Stomach (tissue), 9 donors: ENCODE results near the gene FAM193B. TPM values are rescaled to one million over a fixed set of nuclear protein-coding genes. Genes with fewer than 3 reads are reported as not detected.
A peak's percentile ranks its signal among the peaks of the same experiment; 100 is the strongest.
"Not testable (repeated sequence)": the region's sequence is repeated elsewhere in the genome, so short reads cannot be mapped to it uniquely, and the experiment has no call there.

Experiments
- DNase-seq, 2 donors: peaks; one replicate each; pipeline versions ENCODE4 v3.0.0 to v3.0.0-alpha.2; 2013 to 2019
- H3K27ac ChIP-seq, 5 donors: fragments of 200-600 bp in 4 of 5; sonication (generic) in 4 of 5; one replicate each; pipeline ENCODE4 v1.5.1; 2013 to 2019; ENCODE audit warnings: mild to moderate bottlenecking in 1 of 5, moderate library complexity in 1 of 5
- H3K27me3 ChIP-seq, 3 donors: fragments of 200-600 bp; sonication (generic); one replicate each; pipeline ENCODE4 v1.5.1; 2017 to 2019; ENCODE audit warnings: mixed run types in 1 of 3
- H3K36me3 ChIP-seq, 4 donors: fragments of 200-600 bp; sonication (generic); 1 replicate in 3 of 4; 2 replicates in 1 of 4; pipeline ENCODE4 v1.5.1; 2016 to 2019
- H3K4me1 ChIP-seq, 4 donors: fragments of 200-600 bp; sonication (generic); one replicate each; pipeline ENCODE4 v1.5.1; 2016 to 2019
- H3K4me3 ChIP-seq, 4 donors: fragments of 200-600 bp; sonication (generic) in 3 of 4; one replicate each; pipeline ENCODE4 v1.5.1; 2016 to 2019; ENCODE audit warnings: mild to moderate bottlenecking in 1 of 4
- H3K9me3 ChIP-seq, 4 donors: fragments of 200-600 bp; sonication (generic); one replicate each; pipeline ENCODE4 v1.5.1; 2016 to 2019
- EP300 ChIP-seq: sonication (generic); formaldehyde crosslinking; IDR thresholded peaks from one replicate; pipeline ENCODE4 v1.6.1; 2017; ENCODE audit warnings: antibody characterized with exemption
- POLR2A ChIP-seq, 4 donors: fragments of 450-650 bp; IDR thresholded peaks; one replicate each; pipeline ENCODE4 v1.6.1; 2016; ENCODE audit warnings: antibody characterized with exemption in 4 of 4, control low read depth in 2 of 4, mild to moderate bottlenecking in 1 of 4, moderate library complexity in 1 of 4
- POLR2AphosphoS5 ChIP-seq, 3 donors: sonication (generic); formaldehyde crosslinking; IDR thresholded peaks; one replicate each; pipeline ENCODE4 v1.6.1; 2016; ENCODE audit warnings: antibody characterized with exemption in 3 of 3
- WGBS, 5 donors: extraction: QIAGEN DNeasy Blood & Tissue Kit in 3 of 5; methylation state at CpG; one replicate each; pipeline versions ENCODE4 v1.1.5 to v1.1.7; 2013 to 2018; 5-methylcytosine and 5-hydroxymethylcytosine counted together
- intact Hi-C: fragments of 100-400 bp; cut with DNase I; formaldehyde crosslinking; loops from one replicate; pipeline ENCODE4 v1.15.1; 2023; ENCODE audit warnings: low total_unique reads
- polyA plus RNA-seq, 3 donors: library from polyadenylated mRNA; stranded (reverse); fragments of 200-250 nt; gene quantifications; one replicate each; pipeline ENCODE4 v1.2.3, GENCODE V29; 2013
- total RNA-seq, 5 donors: library from RNA; depleted of rRNA; stranded (reverse); fragments of >200 nt; gene quantifications; one replicate each; pipeline versions ENCODE4 v1.1.0 to v1.2.3, GENCODE V29; 2014 to 2016
- TF ChIP-seq, protein P1 (sequence below), 7 experiments: fragments of 450-650 bp in 4 of 7; fragments of 200-600 bp in 3 of 7; sonication (generic) in 3 of 7; IDR thresholded peaks; one replicate each; pipeline ENCODE4 v1.5.1; 2016 to 2019; ENCODE audit warnings: antibody characterized with exemption in 7 of 7, control low read depth in 2 of 7, mild to moderate bottlenecking in 1 of 7
- donor health status: healthy with polysubstance abuse.
- donor health status: Bipolar disorder and iron deficiency.
- donor health status: healthy.

Gene FAM193B
- total and polyA plus RNA-seq, 8 donors, result 40.4 to 316 (median 138) TPM

DNA sequence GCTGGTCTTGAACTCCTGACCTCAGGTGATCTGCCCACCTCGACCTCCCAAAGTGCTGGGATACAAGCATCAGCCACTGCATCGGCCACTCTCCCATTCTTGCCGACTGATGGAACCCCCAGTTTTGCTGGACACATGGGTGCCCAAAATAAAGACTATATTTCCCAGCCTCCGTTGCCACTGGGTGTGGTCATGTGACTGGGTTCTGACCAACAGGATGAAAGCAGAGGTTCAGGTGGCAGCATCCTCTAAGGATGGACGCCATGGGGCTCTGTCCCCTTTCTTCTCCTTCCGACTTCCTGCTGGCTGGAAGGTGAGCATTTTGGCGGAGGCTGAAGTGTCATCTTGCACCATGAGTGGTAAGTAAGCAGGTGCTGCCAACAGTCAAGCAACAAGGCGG is 67.2 kb downstream of the FAM193B start:
- Histone ChIP-seq H3K36me3 (peaks cover 39 to 93% (median 81%) of the 10 kb centered on the region in 4 donors), H3K4me3 (no peak overlapping the region), H3K27me3 (no peaks in the 10 kb centered on the region), H3K27ac (no peak overlapping the region), H3K4me1 (peaks cover 8 to 72% (median 40%) of the 10 kb centered on the region in 4 donors), H3K9me3 (no peaks in the 10 kb centered on the region)
- TF ChIP-seq POLR2AphosphoS5 (IDR thresholded peaks at IDR 0.05) (no peak), POLR2A (IDR thresholded peaks at IDR 0.05) (no peak)
- WGBS, 5 donors, result 86 to 94% (median 90%) methylated on average over 8 of the region's 8 CpGs
- DNase-seq, result no peak
- intact Hi-C loops, result no loop called here

DNA sequence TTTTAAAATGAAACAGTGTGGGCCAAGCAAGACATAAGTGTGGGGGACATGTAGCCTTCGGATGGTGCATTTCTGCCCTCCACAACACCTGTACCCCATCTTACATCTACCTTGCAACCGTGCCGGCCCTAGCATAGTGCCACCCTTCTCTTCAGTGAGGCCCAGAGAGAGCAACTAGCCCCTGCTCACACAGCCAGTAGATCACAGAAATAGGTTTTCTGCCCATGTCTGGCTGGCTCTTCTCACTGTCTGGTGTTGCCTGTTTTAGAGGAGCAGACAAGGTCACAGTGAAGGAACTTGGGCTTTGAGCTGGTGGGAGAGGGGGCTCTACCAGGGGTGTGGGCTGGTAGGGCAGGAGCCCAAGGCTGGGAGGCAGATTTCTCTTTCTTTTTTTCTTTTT is 68.1 kb downstream of the FAM193B start:
- Histone ChIP-seq H3K4me1 (peaks cover 8 to 72% (median 37%) of the 10 kb centered on the region in 4 donors), H3K36me3 (peaks cover 36 to 91% (median 76%) of the 10 kb centered on the region in 4 donors), H3K27ac (no peak overlapping the region), H3K4me3 (no peak overlapping the region), H3K27me3 (no peaks in the 10 kb centered on the region), H3K9me3 (no peaks in the 10 kb centered on the region)
- TF ChIP-seq EP300, result no peak
- TF ChIP-seq POLR2A (IDR thresholded peaks at IDR 0.05), result no peak
- no peak for TF ChIP-seq POLR2AphosphoS5 (IDR thresholded peaks at IDR 0.05)
- TF ChIP-seq, protein P1, sequence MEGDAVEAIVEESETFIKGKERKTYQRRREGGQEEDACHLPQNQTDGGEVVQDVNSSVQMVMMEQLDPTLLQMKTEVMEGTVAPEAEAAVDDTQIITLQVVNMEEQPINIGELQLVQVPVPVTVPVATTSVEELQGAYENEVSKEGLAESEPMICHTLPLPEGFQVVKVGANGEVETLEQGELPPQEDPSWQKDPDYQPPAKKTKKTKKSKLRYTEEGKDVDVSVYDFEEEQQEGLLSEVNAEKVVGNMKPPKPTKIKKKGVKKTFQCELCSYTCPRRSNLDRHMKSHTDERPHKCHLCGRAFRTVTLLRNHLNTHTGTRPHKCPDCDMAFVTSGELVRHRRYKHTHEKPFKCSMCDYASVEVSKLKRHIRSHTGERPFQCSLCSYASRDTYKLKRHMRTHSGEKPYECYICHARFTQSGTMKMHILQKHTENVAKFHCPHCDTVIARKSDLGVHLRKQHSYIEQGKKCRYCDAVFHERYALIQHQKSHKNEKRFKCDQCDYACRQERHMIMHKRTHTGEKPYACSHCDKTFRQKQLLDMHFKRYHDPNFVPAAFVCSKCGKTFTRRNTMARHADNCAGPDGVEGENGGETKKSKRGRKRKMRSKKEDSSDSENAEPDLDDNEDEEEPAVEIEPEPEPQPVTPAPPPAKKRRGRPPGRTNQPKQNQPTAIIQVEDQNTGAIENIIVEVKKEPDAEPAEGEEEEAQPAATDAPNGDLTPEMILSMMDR (IDR thresholded peaks at IDR 0.05), result no peak
- 88 to 98% (median 95%) methylated on average over 3 of the region's 3 CpGs for WGBS, 5 donors
- DNase-seq, result no peak
- intact Hi-C loops, result no loop called here

DNA sequence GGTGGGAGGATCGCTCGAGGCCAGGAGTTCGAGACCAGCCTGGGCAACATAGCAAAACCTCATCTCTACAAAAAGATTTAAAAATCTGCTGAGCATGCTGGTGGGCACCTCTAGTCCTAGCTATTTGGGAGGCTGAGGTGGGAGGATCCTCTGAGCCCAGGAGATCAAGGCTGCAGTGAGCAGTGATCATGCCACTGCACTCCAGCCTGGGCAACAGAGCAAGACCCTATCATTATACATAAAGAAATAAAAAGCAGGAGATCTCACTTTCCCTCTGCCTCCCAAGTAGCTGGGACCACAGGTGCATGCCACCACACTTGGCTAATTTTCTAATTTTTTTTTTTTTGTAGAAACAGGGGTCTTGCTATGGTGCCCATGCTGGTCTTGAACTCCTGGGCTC is 68.6 kb downstream of the FAM193B start:
- peaks cover 32 to 87% (median 72%) of the 10 kb centered on the region in 4 donors for H3K36me3 ChIP-seq
- H3K9me3 ChIP-seq, DNase-seq, H3K27me3 ChIP-seq, intact Hi-C loops, H3K4me3 ChIP-seq: not testable (repeated sequence)
- H3K4me1 ChIP-seq, result peaks cover 8 to 71% (median 37%) of the 10 kb centered on the region in 4 donors
- 93 to 100% (median 96%) methylated on average over 3 of the region's 3 CpGs for WGBS, 5 donors
- peak overlapping the region in 2 of 5 donors; percentile 16 to 26 for H3K27ac ChIP-seq

DNA sequence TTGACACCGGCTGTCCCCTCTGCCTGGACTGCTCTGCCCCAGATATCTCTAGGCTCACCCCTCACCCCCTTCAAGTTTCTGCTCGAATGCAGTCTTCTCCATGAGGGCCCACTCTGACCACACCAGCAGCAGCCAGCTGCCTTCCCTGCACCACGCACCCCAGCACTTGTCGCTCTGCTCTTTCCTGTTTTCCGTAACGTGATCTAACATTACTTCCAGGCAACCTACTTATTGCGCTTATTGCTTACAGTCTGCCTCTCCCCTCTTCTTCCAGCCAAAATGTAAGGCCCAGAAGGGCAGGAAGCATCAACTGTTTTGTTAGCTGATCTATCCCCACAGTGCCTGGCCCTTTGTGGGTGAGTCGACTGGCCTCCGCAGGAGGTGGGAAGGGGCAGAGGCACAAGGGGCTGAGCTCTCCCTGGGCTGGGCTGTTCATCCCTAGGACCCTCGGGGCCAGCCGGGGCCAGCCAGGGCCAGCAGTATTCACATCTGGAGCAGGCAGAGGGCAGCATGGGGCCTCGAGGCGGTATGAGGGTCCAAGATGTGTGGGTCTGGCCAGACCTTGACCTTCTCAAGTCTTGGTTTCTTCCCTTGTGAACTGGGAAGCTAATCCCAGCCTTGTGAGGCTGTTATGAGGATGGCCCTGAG is 69.3 kb downstream of the FAM193B start:
- Histone ChIP-seq H3K9me3 (no peaks in the 10 kb centered on the region), H3K36me3 (peaks cover 31 to 80% (median 65%) of the 10 kb centered on the region in 4 donors), H3K4me1 (peaks cover 8 to 69% (median 36%) of the 10 kb centered on the region in 4 donors), H3K4me3 (no peak overlapping the region), H3K27me3 (no peaks in the 10 kb centered on the region), H3K27ac (peak overlapping the region in 2 of 5 donors; percentile 16 to 26)
- TF ChIP-seq, protein P1 (IDR thresholded peaks at IDR 0.05), result no peak
- TF ChIP-seq POLR2AphosphoS5 (IDR thresholded peaks at IDR 0.05), result no peak
- no peak for TF ChIP-seq POLR2A (IDR thresholded peaks at IDR 0.05)
- no peak for TF ChIP-seq EP300
- no peak for DNase-seq
- WGBS, 5 donors, result 56 to 81% (median 76%) methylated on average over 12 to 13 of the region's 13 CpGs
- intact Hi-C loops, result no loop called here

DNA sequence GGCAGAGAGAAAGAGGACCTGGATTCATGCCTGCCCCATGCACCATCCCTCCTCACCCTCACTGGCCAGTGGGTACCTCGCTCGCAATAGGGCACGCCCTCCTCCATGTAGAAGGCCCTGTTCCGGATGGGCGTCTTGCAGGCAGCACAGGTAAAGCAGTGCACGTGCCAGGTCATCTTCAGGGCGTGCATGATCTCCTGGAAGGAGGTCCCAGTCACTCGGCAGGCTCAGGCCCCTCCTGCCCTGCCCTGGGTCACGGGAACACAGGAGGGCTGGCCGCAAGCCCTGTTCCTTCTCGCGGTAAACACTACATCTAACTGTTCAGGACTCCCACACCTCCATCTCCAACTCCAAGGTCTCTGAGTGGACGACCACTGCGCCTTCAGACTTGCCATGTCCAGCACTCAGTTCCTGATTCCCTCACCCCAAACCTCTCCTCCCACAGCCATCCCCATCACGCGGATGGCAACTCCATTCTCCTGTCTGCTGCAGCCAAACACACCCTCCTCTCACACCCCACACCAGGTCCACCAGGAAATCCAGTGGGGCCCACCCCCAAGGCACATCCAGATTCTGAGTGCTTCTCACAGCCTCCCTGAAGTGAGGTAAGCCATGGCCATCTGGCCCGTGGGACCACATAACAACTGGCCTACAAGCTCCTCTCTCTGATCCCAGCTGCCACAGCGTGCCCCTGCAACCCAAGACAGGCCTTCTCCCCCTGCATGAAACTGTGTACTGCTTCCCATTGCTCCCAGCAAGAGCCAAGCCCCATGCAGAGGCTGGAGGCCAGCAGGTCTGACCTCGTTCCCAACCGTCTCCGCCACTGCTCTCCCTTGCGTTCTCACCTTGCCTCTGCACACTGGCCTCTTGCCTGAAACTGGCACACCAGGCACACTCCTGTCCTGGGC is 70.1 kb downstream of the FAM193B start:
- peaks cover 31 to 72% (median 58%) of the 10 kb centered on the region in 4 donors for H3K36me3 ChIP-seq
- no peak for DNase-seq
- H3K4me3 ChIP-seq, result no peak overlapping the region
- peak overlapping the region in 2 of 5 donors; percentile 16 to 38 for H3K27ac ChIP-seq
- TF ChIP-seq POLR2A (IDR thresholded peaks at IDR 0.05) (no peak), EP300 (no peak), POLR2AphosphoS5 (IDR thresholded peaks at IDR 0.05) (no peak)
- TF ChIP-seq, protein P1 (IDR thresholded peaks at IDR 0.05), result no peak
- 70 to 88% (median 81%) methylated on average over 22 of the region's 22 CpGs for WGBS, 5 donors
- peaks cover 9 to 69% (median 37%) of the 10 kb centered on the region in 4 donors for H3K4me1 ChIP-seq
- H3K9me3 ChIP-seq, result no peaks in the 10 kb centered on the region
- intact Hi-C loops, result no loop called here
- H3K27me3 ChIP-seq, result no peaks in the 10 kb centered on the region
